IMR-90 (cell line): ENCODE measurements around the gene THRB. TPM values are rescaled to one million over a fixed set of nuclear protein-coding genes. Genes with fewer than 3 reads are reported as not detected.

Experiments
- ATAC-seq: fragments of 200-7000 bp; cut with Tn5 transposase; 2 replicates; pipeline ENCODE4 v1.9.1; 2020; ENCODE audit warnings: low read depth, mild to moderate bottlenecking, moderate library complexity
- BruUV-seq: library from RNA; stranded (reverse); fragments of 400-500 nt; replicated peaks from 2 replicates; lab custom pipeline; 2021; lab: Mats Ljungman, UMichigan
- CTCF ChIA-PET: fragments of 300-600 bp; formaldehyde crosslinking; extraction: SDS; loops from one replicate; lab custom pipeline; 2021; ENCODE audit warnings: antibody characterized with exemption; lab: Yijun Ruan, JAX
- POLR2A ChIA-PET: fragments of 300-600 bp; sonication (Branson Sonifier 250); formaldehyde crosslinking; loops from one replicate; lab custom pipeline; 2022; ENCODE audit warnings: antibody characterized with exemption; ENCODE audit not compliant: unreplicated experiment; lab: Charles Lee
- DNase-seq: peaks from one replicate; pipeline ENCODE4 v3.0.0; 2013
- H2AFZ ChIP-seq: replicated peaks from 2 replicates; pipeline ENCODE3; 2013; ENCODE audit warnings: low read length, mild to moderate bottlenecking; ENCODE audit not compliant: poor library complexity
- H2AK5ac ChIP-seq: 2 replicates; pipeline ENCODE4 v1.6.1; 2013; ENCODE audit warnings: low read depth, low read length, inconsistent platforms
- H2AK9ac ChIP-seq: replicated peaks from 2 replicates; pipeline ENCODE3; 2013; ENCODE audit warnings: mild to moderate bottlenecking, low read depth, low read length, moderate library complexity; ENCODE audit not compliant: poor library complexity
- H2BK120ac ChIP-seq: 2 replicates; pipeline ENCODE4 v1.6.1; 2013; ENCODE audit warnings: low read depth, low read length, inconsistent platforms
- H2BK15ac ChIP-seq: 3 replicates; pipeline ENCODE4 v1.6.1; 2013; ENCODE audit warnings: low read depth, low read length, inconsistent platforms
- H2BK20ac ChIP-seq: 2 replicates; pipeline ENCODE4 v1.6.1; 2013; ENCODE audit warnings: low read depth, mild to moderate bottlenecking, inconsistent platforms, low read length, moderate library complexity
- H2BK5ac ChIP-seq: 2 replicates; pipeline ENCODE4 v1.6.1; 2013; ENCODE audit warnings: mild to moderate bottlenecking, low read depth, low read length, inconsistent platforms; ENCODE audit not compliant: poor library complexity, severe bottlenecking
- H3K14ac ChIP-seq: replicated peaks from 2 replicates; pipeline ENCODE4 v1.6.1; 2013; ENCODE audit warnings: low read depth, low read length, inconsistent platforms
- H3K18ac ChIP-seq: 2 replicates; pipeline ENCODE4 v1.6.1; 2013; ENCODE audit warnings: low read depth, low read length, control low read depth
- H3K23ac ChIP-seq: 2 replicates; pipeline ENCODE4 v1.6.1; 2013; ENCODE audit warnings: low read depth, low read length, inconsistent platforms
- H3K27ac ChIP-seq: 2 replicates; pipeline ENCODE4 v1.5.1; 2013; ENCODE audit warnings: mild to moderate bottlenecking, control low read depth, low read length; ENCODE audit not compliant: insufficient read depth
- H3K27me3 ChIP-seq: 2 replicates; pipeline ENCODE4 v1.6.1; 2013; ENCODE audit warnings: low read length; ENCODE audit not compliant: control insufficient read depth, insufficient read depth
- H3K36me3 ChIP-seq: 2 replicates; pipeline ENCODE4 v1.6.1; 2013; ENCODE audit warnings: low read length, mixed read lengths; ENCODE audit not compliant: control insufficient read depth, insufficient read depth
- H3K4ac ChIP-seq: 2 replicates; pipeline ENCODE4 v1.6.1; 2013; ENCODE audit warnings: low read depth, low read length, inconsistent platforms
- H3K4me1 ChIP-seq: 2 replicates; pipeline ENCODE4 v1.6.1; 2013; ENCODE audit warnings: low read length, mixed read lengths; ENCODE audit not compliant: control insufficient read depth, insufficient read depth
- H3K4me2 ChIP-seq: 2 replicates; pipeline ENCODE4 v1.6.1; 2013; ENCODE audit warnings: low read depth, mild to moderate bottlenecking, control low read depth, low read length, moderate library complexity
- H3K4me3 ChIP-seq: 2 replicates; pipeline ENCODE4 v1.5.1; 2013; ENCODE audit warnings: low read depth, mild to moderate bottlenecking, control low read depth, low read length, moderate library complexity; ENCODE audit not compliant: insufficient read depth
- H3K56ac ChIP-seq: 2 replicates; pipeline ENCODE4 v1.6.1; 2013; ENCODE audit warnings: low read length, inconsistent platforms; ENCODE audit not compliant: insufficient read depth; ENCODE audit errors: extremely low read depth
- H3K79me1 ChIP-seq, 2 experiments: 2 replicates each; pipeline ENCODE4 v1.6.1; 2013; ENCODE audit warnings: low read length in 2 of 2, inconsistent platforms in 1 of 2, low read depth in 1 of 2
- H3K9ac ChIP-seq: 2 replicates; pipeline ENCODE4 v1.6.1; 2013; ENCODE audit warnings: low read depth, low read length, control low read depth
- H3K9me1 ChIP-seq: 2 replicates; pipeline ENCODE4 v1.6.1; 2013; ENCODE audit warnings: low read length, inconsistent platforms; ENCODE audit not compliant: insufficient read depth
- H3K9me3 ChIP-seq: 2 replicates; pipeline ENCODE4 v1.6.1; 2013; ENCODE audit warnings: low read length; ENCODE audit not compliant: control insufficient read depth, insufficient read depth
- H4K20me1 ChIP-seq: 2 replicates; pipeline ENCODE4 v1.6.1; 2013; ENCODE audit warnings: low read length, inconsistent platforms; ENCODE audit not compliant: insufficient read depth
- H4K5ac ChIP-seq: 2 replicates; pipeline ENCODE4 v1.6.1; 2013; ENCODE audit warnings: mild to moderate bottlenecking, low read depth, low read length, control low read depth
- H4K8ac ChIP-seq, 2 experiments: 2 replicates each; pipeline ENCODE4 v1.6.1; 2013; ENCODE audit warnings: low read depth in 2 of 2, low read length in 2 of 2, control low read depth in 1 of 2, inconsistent platforms in 1 of 2
- H4K91ac ChIP-seq: 2 replicates; pipeline ENCODE4 v1.6.1; 2013; ENCODE audit warnings: low read depth, low read length, inconsistent platforms; ENCODE audit not compliant: insufficient read depth
- BHLHE40 ChIP-seq: fragments of 150-350 bp; IDR thresholded peaks from 2 replicates; pipeline ENCODE4 v1.6.1; 2016; ENCODE audit warnings: mild to moderate bottlenecking, low read depth, low read length
- CEBPB ChIP-seq: IDR thresholded peaks from 2 replicates; pipeline ENCODE4 v1.6.1; 2012; ENCODE audit warnings: low read depth, low read length, improper control_type of control experiment
- CHD1 ChIP-seq: IDR thresholded peaks from 2 replicates; pipeline ENCODE4 v1.6.1; 2012; ENCODE audit warnings: low read depth, low read length, improper control_type of control experiment
- CTCF ChIP-seq: conservative IDR thresholded peaks from 2 replicates; pipeline ENCODE4 v1.5.1; 2012; ENCODE audit warnings: mild to moderate bottlenecking, low read depth, low read length, improper control_type of control experiment
- FOS ChIP-seq: fragments of 150-350 bp; IDR thresholded peaks from 2 replicates; pipeline ENCODE4 v1.6.1; 2016; ENCODE audit warnings: low read depth, low read length
- MAFK ChIP-seq: IDR thresholded peaks from 2 replicates; pipeline ENCODE4 v1.6.1; 2012; ENCODE audit warnings: low read depth, low read length, improper control_type of control experiment
- MAZ ChIP-seq: IDR thresholded peaks from 2 replicates; pipeline ENCODE4 v1.6.1; 2012; ENCODE audit warnings: low read depth, mild to moderate bottlenecking, low read length, improper control_type of control experiment, moderate library complexity, borderline replicate concordance
- MXI1 ChIP-seq: IDR thresholded peaks from 2 replicates; pipeline ENCODE4 v1.6.1; 2012; ENCODE audit warnings: low read depth, mild to moderate bottlenecking, low read length, moderate library complexity, borderline replicate concordance
- NFE2L2 ChIP-seq: fragments of 150-350 bp; IDR thresholded peaks from 2 replicates; pipeline ENCODE4 v1.6.1; 2016; ENCODE audit warnings: low read depth, mild to moderate bottlenecking, low read length
- POLR2A ChIP-seq: IDR thresholded peaks from 2 replicates; pipeline ENCODE4 v1.6.1; 2012; ENCODE audit warnings: mild to moderate bottlenecking, low read depth, low read length
- RAD21 ChIP-seq: IDR thresholded peaks from 2 replicates; pipeline ENCODE4 v1.6.1; 2012; ENCODE audit warnings: low read length, improper control_type of control experiment
- RCOR1 ChIP-seq: IDR thresholded peaks from 2 replicates; pipeline ENCODE4 v1.6.1; 2012; ENCODE audit warnings: mild to moderate bottlenecking, low read length, improper control_type of control experiment; ENCODE audit not compliant: insufficient replicate concordance
- RFX5 ChIP-seq: IDR thresholded peaks from 2 replicates; pipeline ENCODE4 v1.8.0; 2012; ENCODE audit warnings: low read depth, mild to moderate bottlenecking, low read length, moderate library complexity
- SMC3 ChIP-seq: fragments of 150-350 bp; IDR thresholded peaks from 2 replicates; pipeline ENCODE4 v1.6.1; 2016; ENCODE audit warnings: low read depth, mild to moderate bottlenecking, antibody characterized with exemption, low read length, moderate library complexity
- USF2 ChIP-seq: fragments of 150-350 bp; IDR thresholded peaks from 2 replicates; pipeline ENCODE4 v1.6.1; 2017; ENCODE audit warnings: mild to moderate bottlenecking, antibody characterized with exemption, low read length, low read depth
- WGBS, 2 experiments: methylation state at CpG; one replicate each; pipeline versions ENCODE4 v1.1.5 to v1.1.7; 2013; ENCODE audit warnings: missing lambda C conversion rate in 2 of 2; ENCODE audit not compliant: insufficient read length in 1 of 2; ENCODE audit errors: extremely low coverage in 2 of 2; 5-methylcytosine and 5-hydroxymethylcytosine counted together
- dilution Hi-C: fragments of 300-500 bp; cut with HindIII; formaldehyde crosslinking; loops from one replicate; pipeline ENCODE4 v1.14.3; 2018; ENCODE audit warnings: low sequenced_read_pairs; ENCODE audit not compliant: unreplicated experiment
- in situ Hi-C: fragments of 300-500 bp; cut with MboI; formaldehyde crosslinking; loops from 3 replicates; pipeline ENCODE4 v1.14.3; 2019; ENCODE audit warnings: low sequenced_read_pairs, inconsistent platforms, mixed read lengths
- intact Hi-C: fragments of 100-400 bp; cut with micrococcal nuclease; formaldehyde crosslinking; loops from 2 replicates; pipeline ENCODE4 v1.10.0; 2022
- polyA plus RNA-seq, 3 experiments: library from polyadenylated mRNA; depleted of rRNA; stranded (reverse); fragments of >200 nt; gene quantifications; 2 replicates each; pipeline ENCODE4 v1.2.3, GENCODE V29; 2012; ENCODE audit warnings: low replicate concordance in 1 of 3
- total RNA-seq: library from RNA; depleted of rRNA; stranded (reverse); fragments of >200 nt; gene quantifications from 2 replicates; pipeline ENCODE4 v1.2.3, GENCODE V29; 2012
- TF ChIP-seq, protein P1 (sequence below): fragments of 150-350 bp; IDR thresholded peaks from 2 replicates; pipeline ENCODE4 v1.6.1; 2016; ENCODE audit warnings: low read depth, mild to moderate bottlenecking, low read length, moderate library complexity, borderline replicate concordance

THRB gene
- total and polyA plus RNA-seq, 2 of the 4 experiments (the other 2 are of a cell fraction) = under 0.01 TPM; not detected in 1

- ATAC-seq (no peak), DNase-seq (no peak)
- no peak overlapping the region for H2BK15ac ChIP-seq
- H3K4me3 ChIP-seq = no peak overlapping the region
- intact Hi-C loops (no loop called here), dilution Hi-C loops (no loop called here), in situ Hi-C loops (no loop called here)
- no peak overlapping the region for H4K8ac ChIP-seq
- H3K14ac ChIP-seq = no peak overlapping the region
- no peak overlapping the region for H3K18ac ChIP-seq
- H4K20me1 ChIP-seq = no peaks in the 10 kb centered on the region
- no peak overlapping the region for H2AFZ ChIP-seq
- no peak overlapping the region for H3K9ac ChIP-seq
- H2BK20ac ChIP-seq = no peak overlapping the region
- H3K4ac ChIP-seq = no peak overlapping the region
- no peaks in the 10 kb centered on the region for H3K4me1 ChIP-seq
- POLR2A ChIA-PET = no interaction called here
- no peak overlapping the region for H3K23ac ChIP-seq
- TF ChIP-seq, protein P1, sequence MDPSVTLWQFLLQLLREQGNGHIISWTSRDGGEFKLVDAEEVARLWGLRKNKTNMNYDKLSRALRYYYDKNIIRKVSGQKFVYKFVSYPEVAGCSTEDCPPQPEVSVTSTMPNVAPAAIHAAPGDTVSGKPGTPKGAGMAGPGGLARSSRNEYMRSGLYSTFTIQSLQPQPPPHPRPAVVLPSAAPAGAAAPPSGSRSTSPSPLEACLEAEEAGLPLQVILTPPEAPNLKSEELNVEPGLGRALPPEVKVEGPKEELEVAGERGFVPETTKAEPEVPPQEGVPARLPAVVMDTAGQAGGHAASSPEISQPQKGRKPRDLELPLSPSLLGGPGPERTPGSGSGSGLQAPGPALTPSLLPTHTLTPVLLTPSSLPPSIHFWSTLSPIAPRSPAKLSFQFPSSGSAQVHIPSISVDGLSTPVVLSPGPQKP = no peak
- TF ChIP-seq USF2 (no peak), RCOR1 (no peak), MAFK (no peak), SMC3 (no peak), NFE2L2 (no peak), RAD21 (no peak), CTCF (no peak), CEBPB (no peak), MAZ (no peak), POLR2A (no peak), MXI1 (no peak), CHD1 (no peak), RFX5 (no peak), BHLHE40 (no peak), FOS (no peak)
- H3K27ac ChIP-seq = no peak overlapping the region
- no peaks in the 10 kb centered on the region for H3K9me3 ChIP-seq
- no peak overlapping the region for H2AK9ac ChIP-seq
- H3K9me1 ChIP-seq = no peaks in the 10 kb centered on the region
- H3K4me2 ChIP-seq = no peak overlapping the region
- H3K27me3 ChIP-seq = no peaks in the 10 kb centered on the region
- H2BK5ac ChIP-seq = no peak overlapping the region
- no peak overlapping the region for H4K5ac ChIP-seq
- no peak overlapping the region for H2AK5ac ChIP-seq
- H3K79me1 ChIP-seq = no peaks in the 10 kb centered on the region
- no peak overlapping the region for H4K91ac ChIP-seq
- BruUV-seq = no TSS peak
- no peak overlapping the region for H3K56ac ChIP-seq
- WGBS, 2 experiments = no CpG with 5 or more reads among the region's 3 CpGs
- no peak overlapping the region for H2BK120ac ChIP-seq
- H3K36me3 ChIP-seq = no peaks in the 10 kb centered on the region
- CTCF ChIA-PET = no interaction called here
Observed at GRCh38 chr3:24375947-24376384, 118.7 kb downstream of the THRB start.
